Sigmoid colon (tissue), 4 donors: ENCODE results near the gene PLA1A.
A peak's percentile ranks its signal among the peaks of the same experiment; 100 is the strongest.

ENCODE experiments used
- CTCF ChIP-seq, 4 experiments: fragments of 450-650 bp in 3 of 4; fragments of 200-600 bp in 1 of 4; IDR thresholded peaks; one replicate each; pipeline ENCODE4 v1.5.1; 2016 to 2019; ENCODE audit warnings: antibody characterized with exemption in 4 of 4, mild to moderate bottlenecking in 3 of 4, moderate library complexity in 2 of 4
- POLR2A ChIP-seq, 2 donors: fragments of 450-650 bp; IDR thresholded peaks; one replicate each; pipeline ENCODE4 v1.6.1; 2016; ENCODE audit warnings: antibody characterized with exemption in 2 of 2, mild to moderate bottlenecking in 2 of 2, moderate library complexity in 2 of 2
- POLR2AphosphoS5 ChIP-seq, 4 donors: sonication (generic); formaldehyde crosslinking; IDR thresholded peaks; one replicate each; pipeline ENCODE4 v1.6.1; 2017; ENCODE audit warnings: antibody characterized with exemption in 4 of 4

GRCh38 chr3:119676771-119677640, 79.3 kb downstream of the PLA1A start, which contains the start of gene COX17:
- TF ChIP-seq POLR2AphosphoS5 (IDR thresholded peaks at IDR 0.05) = peak; percentile 80 to 88 (median 85)
- TF ChIP-seq CTCF (IDR thresholded peaks at IDR 0.05) = no peak
- TF ChIP-seq POLR2A (IDR thresholded peaks at IDR 0.05) = peak; percentile 46 to 53
